ENCODE data around the gene NFIC. TPM values are rescaled to one million over a fixed set of nuclear protein-coding genes. Genes with fewer than 3 reads are reported as not detected.

The NFIC gene
- total RNA-seq, 2 donors from 2014 or later = 42.0 to 71.3 TPM

GRCh38 chr19:3459089-3459881, 92.9 kb downstream of the NFIC start:
- no peak for TF ChIP-seq CTCF (IDR thresholded peaks at IDR 0.05)
- Histone ChIP-seq H3K27me3 (no peaks in the 10 kb centered on the region), H3K4me3 (no peak overlapping the region), H3K27ac (peak overlapping the region; percentile 34), H3K9ac (ENCODE audit: low read depth in 2 of 2, low read length in 2 of 2) (peak overlapping the region in 1 of 2 donors; percentile 24), H3K4me1 (no peaks in the 10 kb centered on the region), H3K9me3 (no peaks in the 10 kb centered on the region), H3K36me3 (no peaks in the 10 kb centered on the region)
- intact Hi-C loops (cut with DNase I) = no loop called here
- DNase-seq = peak; percentile 65

GRCh38 chr19:3459965-3460582, 93.7 kb downstream of the NFIC start:
- H3K4me1 ChIP-seq = no peaks in the 10 kb centered on the region
- intact Hi-C loops (cut with DNase I) = no loop called here
- H3K9ac ChIP-seq (ENCODE audit: low read depth in 2 of 2, low read length in 2 of 2) = peak overlapping the region in 1 of 2 donors; percentile 24
- H3K36me3 ChIP-seq = no peaks in the 10 kb centered on the region
- no peaks in the 10 kb centered on the region for H3K27me3 ChIP-seq
- H3K9me3 ChIP-seq = no peaks in the 10 kb centered on the region
- H3K4me3 ChIP-seq = no peak overlapping the region
- TF ChIP-seq CTCF (IDR thresholded peaks at IDR 0.05) = no peak
- no peak for DNase-seq
- no peak overlapping the region for H3K27ac ChIP-seq

GRCh38 chr19:3462991-3463713, 96.8 kb downstream of the NFIC start:
- Histone ChIP-seq H3K4me1 (no peaks in the 10 kb centered on the region), H3K9me3 (no peaks in the 10 kb centered on the region), H3K4me3 (no peak overlapping the region), H3K36me3 (no peaks in the 10 kb centered on the region), H3K27me3 (no peaks in the 10 kb centered on the region), H3K27ac (no peak overlapping the region), H3K9ac (ENCODE audit: low read depth in 2 of 2, low read length in 2 of 2) (no peak overlapping the region)
- no peak for TF ChIP-seq CTCF (IDR thresholded peaks at IDR 0.05)
- DNase-seq = no peak
- intact Hi-C loops (cut with DNase I) = no loop called here

DNA sequence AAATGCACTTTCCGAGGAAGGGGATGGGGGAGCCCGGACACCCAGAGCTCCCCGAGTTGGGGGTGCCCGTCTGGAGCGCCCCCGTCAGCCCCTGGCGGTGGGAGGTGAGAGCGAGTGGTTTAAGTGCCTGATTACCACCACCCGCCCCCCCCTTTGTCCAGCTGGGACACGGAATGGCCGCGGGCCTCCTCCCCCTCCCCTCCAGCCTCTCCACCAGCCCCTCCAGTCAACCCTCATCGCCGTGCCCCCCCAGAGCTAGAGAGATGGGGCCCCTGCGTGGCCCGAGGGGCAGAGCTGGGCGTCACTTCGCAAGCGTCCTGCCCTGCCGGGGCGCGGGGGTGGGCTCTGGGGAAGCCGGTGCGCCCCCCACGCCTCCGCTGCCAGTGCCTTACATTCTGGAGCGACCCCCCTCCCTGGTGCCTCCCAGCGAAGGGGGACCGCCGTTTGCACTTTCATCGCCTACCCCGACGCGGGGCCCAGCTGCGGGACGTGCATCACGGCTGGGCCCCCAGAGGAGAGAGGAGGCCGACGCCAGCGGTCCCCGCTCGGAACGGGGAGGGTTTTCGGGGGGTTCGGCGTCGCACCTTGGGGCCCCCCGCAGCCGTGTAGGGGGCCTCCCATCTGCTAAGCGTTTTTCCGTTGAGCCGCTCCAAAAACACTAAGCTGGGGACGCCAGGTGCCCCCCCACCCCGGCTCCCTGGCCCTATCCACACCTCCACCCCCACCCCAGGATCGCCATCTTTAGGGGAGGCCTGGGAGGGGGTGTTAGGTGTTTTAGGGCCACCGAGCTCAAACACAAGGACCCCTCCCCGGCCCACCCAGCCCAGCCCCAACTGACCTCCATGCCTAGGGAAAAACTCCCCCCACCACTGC, 97.6 kb downstream of the NFIC start:
- intact Hi-C loops (cut with DNase I) = no loop called here
- Histone ChIP-seq H3K9me3 (no peaks in the 10 kb centered on the region), H3K27me3 (no peaks in the 10 kb centered on the region), H3K9ac (ENCODE audit: low read depth in 2 of 2, low read length in 2 of 2) (no peak overlapping the region), H3K4me3 (no peak overlapping the region), H3K36me3 (no peaks in the 10 kb centered on the region), H3K4me1 (no peaks in the 10 kb centered on the region), H3K27ac (no peak overlapping the region)
- no peak for TF ChIP-seq CTCF (IDR thresholded peaks at IDR 0.05)
- DNase-seq = no peak

Measured in colonic mucosa (tissue), 4 donors.